HepG2 (cell line): ENCODE results near the gene THAP5. TPM values are rescaled to one million over a fixed set of nuclear protein-coding genes. Genes with fewer than 3 reads are reported as not detected.
A peak's percentile ranks its signal among the peaks of the same experiment; 100 is the strongest.

Experiments used
- BRCA1 ChIP-seq: sonication (generic); formaldehyde crosslinking; IDR thresholded peaks from 2 replicates; pipeline ENCODE4 v1.4.0; 2020; ENCODE audit warnings: missing genetic modification reagents
- RELA ChIP-seq: sonication (generic); formaldehyde crosslinking; IDR thresholded peaks from 2 replicates; pipeline ENCODE4 v1.4.0; 2020; ENCODE audit warnings: missing genetic modification reagents
- TCF7 ChIP-seq: sonication (generic); IDR thresholded peaks from 2 replicates; pipeline ENCODE4 v1.6.1; 2016; ENCODE audit warnings: antibody characterized with exemption, low read depth
- ZNF484 ChIP-seq: sonication (generic); formaldehyde crosslinking; IDR thresholded peaks from 2 replicates; pipeline ENCODE4 v1.5.1; 2020; ENCODE audit warnings: mild to moderate bottlenecking, low read depth, missing genetic modification reagents, borderline replicate concordance
- ZNF615 ChIP-seq: sonication (generic); formaldehyde crosslinking; IDR thresholded peaks from 2 replicates; pipeline ENCODE4 v1.5.0; 2020; ENCODE audit warnings: mild to moderate bottlenecking, missing genetic modification reagents, borderline replicate concordance
- ZNF652 ChIP-seq: IDR thresholded peaks from 2 replicates; pipeline ENCODE4 v1.6.1; 2016; ENCODE audit warnings: low read depth, borderline replicate concordance
- ZSCAN31 ChIP-seq: sonication (generic); formaldehyde crosslinking; IDR thresholded peaks from 2 replicates; pipeline ENCODE4 v1.5.0; 2020; ENCODE audit warnings: low read depth, mild to moderate bottlenecking, missing genetic modification reagents
- polyA plus RNA-seq, 8 experiments: library from polyadenylated mRNA; depleted of rRNA in 3 of 8; stranded (reverse) in 7 of 8; unstranded in 1 of 8; fragments of >200 nt; fragmentation: Illumina TruSeq in 4 of 8; extraction: Trizol in 4 of 8; gene quantifications; 2 replicates each; pipeline versions ENCODE4 v1.2.1 to v1.2.3, GENCODE V29; 2011 to 2016; ENCODE audit warnings: low read depth in 4 of 8, missing spikeins in 1 of 8, mixed read lengths in 1 of 8; ENCODE audit not compliant: insufficient read depth in 1 of 8
- total RNA-seq, 5 experiments: library from RNA; depleted of rRNA; stranded (reverse); fragments of >200 nt; fragmentation: Illumina TruSeq; extraction: Trizol; gene quantifications; 2 replicates each; pipeline ENCODE4 v1.2.3, GENCODE V29; 2016; ENCODE audit warnings: low read depth in 1 of 5
- TF ChIP-seq, protein P1 (sequence below): sonication (generic); formaldehyde crosslinking; IDR thresholded peaks from 2 replicates; pipeline ENCODE4 v1.5.0; 2020; ENCODE audit warnings: mild to moderate bottlenecking, missing genetic modification reagents, borderline replicate concordance
- TF ChIP-seq, protein P2 (sequence below): sonication (generic); formaldehyde crosslinking; IDR thresholded peaks from 2 replicates; pipeline ENCODE4 v1.5.1; 2020; ENCODE audit warnings: missing genetic modification reagents, mild to moderate bottlenecking, borderline replicate concordance
- TF ChIP-seq, protein P3 (sequence below): sonication (generic); formaldehyde crosslinking; IDR thresholded peaks from 2 replicates; pipeline ENCODE4 v1.9.0; 2021; ENCODE audit warnings: missing genetic modification reagents, mild to moderate bottlenecking, borderline replicate concordance

Gene THAP5
- total and polyA plus RNA-seq, 2 of the 13 experiments (the other 11 are each of a cell fraction or from before 2014, with no cell fraction given) = 3.6 to 11.8 TPM

DNA sequence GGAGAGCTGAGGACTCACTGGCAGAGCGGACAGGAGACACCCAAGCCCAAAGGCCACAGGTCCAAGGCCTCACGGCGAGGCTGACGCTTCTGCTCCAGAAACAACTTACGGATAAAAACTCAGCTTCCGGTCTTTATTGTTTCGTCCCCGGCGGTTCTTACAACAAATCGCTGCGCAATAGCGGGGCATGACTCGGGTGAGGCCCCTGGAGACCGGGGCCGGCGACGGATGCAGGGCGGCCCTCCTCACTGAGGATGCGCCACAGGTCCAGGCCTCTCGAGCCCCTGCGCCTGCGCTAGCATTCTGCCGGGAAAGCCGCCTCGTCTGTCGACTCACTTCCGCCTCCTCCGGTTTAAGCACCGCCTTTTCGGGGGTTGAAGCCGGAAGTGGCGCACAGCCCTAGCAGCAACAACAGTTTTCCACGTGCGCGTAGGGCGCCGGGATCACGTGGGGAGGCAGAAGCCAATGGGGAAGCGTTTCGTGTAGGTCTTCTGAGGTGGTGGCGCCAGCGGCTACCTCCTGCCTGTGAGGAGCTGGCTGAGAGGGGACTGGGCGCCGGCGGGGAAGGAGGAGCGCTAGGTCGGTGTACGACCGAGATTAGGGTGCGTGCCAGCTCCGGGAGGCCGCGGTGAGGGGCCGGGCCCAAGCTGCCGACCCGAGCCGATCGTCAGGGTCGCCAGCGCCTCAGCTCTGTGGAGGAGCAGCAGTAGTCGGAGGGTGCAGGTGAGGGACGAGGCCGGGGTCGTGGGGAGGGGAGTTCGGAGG, at the start of gene THAP5, which contains the start of gene DNAJB9 (continued):
- TF ChIP-seq, protein P1, sequence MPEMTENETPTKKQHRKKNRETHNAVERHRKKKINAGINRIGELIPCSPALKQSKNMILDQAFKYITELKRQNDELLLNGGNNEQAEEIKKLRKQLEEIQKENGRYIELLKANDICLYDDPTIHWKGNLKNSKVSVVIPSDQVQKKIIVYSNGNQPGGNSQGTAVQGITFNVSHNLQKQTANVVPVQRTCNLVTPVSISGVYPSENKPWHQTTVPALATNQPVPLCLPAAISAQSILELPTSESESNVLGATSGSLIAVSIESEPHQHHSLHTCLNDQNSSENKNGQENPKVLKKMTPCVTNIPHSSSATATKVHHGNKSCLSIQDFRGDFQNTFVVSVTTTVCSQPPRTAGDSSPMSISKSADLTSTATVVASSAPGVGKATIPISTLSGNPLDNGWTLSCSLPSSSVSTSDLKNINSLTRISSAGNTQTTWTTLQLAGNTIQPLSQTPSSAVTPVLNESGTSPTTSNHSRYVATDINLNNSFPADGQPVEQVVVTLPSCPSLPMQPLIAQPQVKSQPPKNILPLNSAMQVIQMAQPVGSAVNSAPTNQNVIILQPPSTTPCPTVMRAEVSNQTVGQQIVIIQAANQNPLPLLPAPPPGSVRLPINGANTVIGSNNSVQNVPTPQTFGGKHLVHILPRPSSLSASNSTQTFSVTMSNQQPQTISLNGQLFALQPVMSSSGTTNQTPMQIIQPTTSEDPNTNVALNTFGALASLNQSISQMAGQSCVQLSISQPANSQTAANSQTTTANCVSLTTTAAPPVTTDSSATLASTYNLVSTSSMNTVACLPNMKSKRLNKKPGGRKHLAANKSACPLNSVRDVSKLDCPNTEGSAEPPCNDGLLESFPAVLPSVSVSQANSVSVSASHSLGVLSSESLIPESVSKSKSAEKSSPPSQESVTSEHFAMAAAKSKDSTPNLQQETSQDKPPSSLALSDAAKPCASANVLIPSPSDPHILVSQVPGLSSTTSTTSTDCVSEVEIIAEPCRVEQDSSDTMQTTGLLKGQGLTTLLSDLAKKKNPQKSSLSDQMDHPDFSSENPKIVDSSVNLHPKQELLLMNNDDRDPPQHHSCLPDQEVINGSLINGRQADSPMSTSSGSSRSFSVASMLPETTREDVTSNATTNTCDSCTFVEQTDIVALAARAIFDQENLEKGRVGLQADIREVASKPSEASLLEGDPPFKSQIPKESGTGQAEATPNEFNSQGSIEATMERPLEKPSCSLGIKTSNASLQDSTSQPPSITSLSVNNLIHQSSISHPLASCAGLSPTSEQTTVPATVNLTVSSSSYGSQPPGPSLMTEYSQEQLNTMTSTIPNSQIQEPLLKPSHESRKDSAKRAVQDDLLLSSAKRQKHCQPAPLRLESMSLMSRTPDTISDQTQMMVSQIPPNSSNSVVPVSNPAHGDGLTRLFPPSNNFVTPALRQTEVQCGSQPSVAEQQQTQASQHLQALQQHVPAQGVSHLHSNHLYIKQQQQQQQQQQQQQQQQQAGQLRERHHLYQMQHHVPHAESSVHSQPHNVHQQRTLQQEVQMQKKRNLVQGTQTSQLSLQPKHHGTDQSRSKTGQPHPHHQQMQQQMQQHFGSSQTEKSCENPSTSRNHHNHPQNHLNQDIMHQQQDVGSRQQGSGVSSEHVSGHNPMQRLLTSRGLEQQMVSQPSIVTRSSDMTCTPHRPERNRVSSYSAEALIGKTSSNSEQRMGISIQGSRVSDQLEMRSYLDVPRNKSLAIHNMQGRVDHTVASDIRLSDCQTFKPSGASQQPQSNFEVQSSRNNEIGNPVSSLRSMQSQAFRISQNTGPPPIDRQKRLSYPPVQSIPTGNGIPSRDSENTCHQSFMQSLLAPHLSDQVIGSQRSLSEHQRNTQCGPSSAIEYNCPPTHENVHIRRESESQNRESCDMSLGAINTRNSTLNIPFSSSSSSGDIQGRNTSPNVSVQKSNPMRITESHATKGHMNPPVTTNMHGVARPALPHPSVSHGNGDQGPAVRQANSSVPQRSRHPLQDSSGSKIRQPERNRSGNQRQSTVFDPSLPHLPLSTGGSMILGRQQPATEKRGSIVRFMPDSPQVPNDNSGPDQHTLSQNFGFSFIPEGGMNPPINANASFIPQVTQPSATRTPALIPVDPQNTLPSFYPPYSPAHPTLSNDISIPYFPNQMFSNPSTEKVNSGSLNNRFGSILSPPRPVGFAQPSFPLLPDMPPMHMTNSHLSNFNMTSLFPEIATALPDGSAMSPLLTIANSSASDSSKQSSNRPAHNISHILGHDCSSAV (CRISPR knock-in tag) = peak; percentile 94; the same call in 1 of the 2 replicates
- TF ChIP-seq TCF7 (no peak), BRCA1 (CRISPR knock-in tag) (no peak; the same call in 1 of the 2 replicates), ZNF652 (peak; percentile 47; the same call in 1 of the 2 replicates), ZNF615 (CRISPR knock-in tag) (no peak), ZSCAN31 (CRISPR knock-in tag) (peak; percentile 87), RELA (CRISPR knock-in tag) (no peak; the same call in 1 of the 2 replicates), ZNF484 (no peak)
- TF ChIP-seq, protein P2, sequence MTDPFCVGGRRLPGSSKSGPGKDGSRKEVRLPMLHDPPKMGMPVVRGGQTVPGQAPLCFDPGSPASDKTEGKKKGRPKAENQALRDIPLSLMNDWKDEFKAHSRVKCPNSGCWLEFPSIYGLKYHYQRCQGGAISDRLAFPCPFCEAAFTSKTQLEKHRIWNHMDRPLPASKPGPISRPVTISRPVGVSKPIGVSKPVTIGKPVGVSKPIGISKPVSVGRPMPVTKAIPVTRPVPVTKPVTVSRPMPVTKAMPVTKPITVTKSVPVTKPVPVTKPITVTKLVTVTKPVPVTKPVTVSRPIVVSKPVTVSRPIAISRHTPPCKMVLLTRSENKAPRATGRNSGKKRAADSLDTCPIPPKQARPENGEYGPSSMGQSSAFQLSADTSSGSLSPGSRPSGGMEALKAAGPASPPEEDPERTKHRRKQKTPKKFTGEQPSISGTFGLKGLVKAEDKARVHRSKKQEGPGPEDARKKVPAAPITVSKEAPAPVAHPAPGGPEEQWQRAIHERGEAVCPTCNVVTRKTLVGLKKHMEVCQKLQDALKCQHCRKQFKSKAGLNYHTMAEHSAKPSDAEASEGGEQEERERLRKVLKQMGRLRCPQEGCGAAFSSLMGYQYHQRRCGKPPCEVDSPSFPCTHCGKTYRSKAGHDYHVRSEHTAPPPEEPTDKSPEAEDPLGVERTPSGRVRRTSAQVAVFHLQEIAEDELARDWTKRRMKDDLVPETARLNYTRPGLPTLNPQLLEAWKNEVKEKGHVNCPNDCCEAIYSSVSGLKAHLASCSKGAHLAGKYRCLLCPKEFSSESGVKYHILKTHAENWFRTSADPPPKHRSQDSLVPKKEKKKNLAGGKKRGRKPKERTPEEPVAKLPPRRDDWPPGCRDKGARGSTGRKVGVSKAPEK (CRISPR knock-in tag) = no peak
- TF ChIP-seq, protein P3, sequence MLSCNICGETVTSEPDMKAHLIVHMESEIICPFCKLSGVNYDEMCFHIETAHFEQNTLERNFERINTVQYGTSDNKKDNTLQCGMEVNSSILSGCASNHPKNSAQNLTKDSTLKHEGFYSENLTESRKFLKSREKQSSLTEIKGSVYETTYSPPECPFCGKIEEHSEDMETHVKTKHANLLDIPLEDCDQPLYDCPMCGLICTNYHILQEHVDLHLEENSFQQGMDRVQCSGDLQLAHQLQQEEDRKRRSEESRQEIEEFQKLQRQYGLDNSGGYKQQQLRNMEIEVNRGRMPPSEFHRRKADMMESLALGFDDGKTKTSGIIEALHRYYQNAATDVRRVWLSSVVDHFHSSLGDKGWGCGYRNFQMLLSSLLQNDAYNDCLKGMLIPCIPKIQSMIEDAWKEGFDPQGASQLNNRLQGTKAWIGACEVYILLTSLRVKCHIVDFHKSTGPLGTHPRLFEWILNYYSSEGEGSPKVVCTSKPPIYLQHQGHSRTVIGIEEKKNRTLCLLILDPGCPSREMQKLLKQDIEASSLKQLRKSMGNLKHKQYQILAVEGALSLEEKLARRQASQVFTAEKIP (CRISPR knock-in tag) = no peak
